GM12892 (cell line): ENCODE measurements around the gene ATP9A.
"Not testable (repeated sequence)": the region's sequence is repeated elsewhere in the genome, so short reads cannot be mapped to it uniquely, and the experiment has no call there.

Source experiments
- POLR2A ChIP-seq: IDR thresholded peaks from 2 replicates; pipeline ENCODE4 v1.6.1; 2011; ENCODE audit warnings: low read depth, low read length, control low read depth
- POLR2AphosphoS5 ChIP-seq: IDR thresholded peaks from 2 replicates; pipeline ENCODE4 v1.6.1; 2011; ENCODE audit warnings: low read depth, low read length, control low read depth
- TAF1 ChIP-seq: IDR thresholded peaks from 2 replicates; pipeline ENCODE4 v1.6.1; 2011; ENCODE audit warnings: low read depth, mild to moderate bottlenecking, control low read depth, low read length, borderline replicate concordance

DNA sequence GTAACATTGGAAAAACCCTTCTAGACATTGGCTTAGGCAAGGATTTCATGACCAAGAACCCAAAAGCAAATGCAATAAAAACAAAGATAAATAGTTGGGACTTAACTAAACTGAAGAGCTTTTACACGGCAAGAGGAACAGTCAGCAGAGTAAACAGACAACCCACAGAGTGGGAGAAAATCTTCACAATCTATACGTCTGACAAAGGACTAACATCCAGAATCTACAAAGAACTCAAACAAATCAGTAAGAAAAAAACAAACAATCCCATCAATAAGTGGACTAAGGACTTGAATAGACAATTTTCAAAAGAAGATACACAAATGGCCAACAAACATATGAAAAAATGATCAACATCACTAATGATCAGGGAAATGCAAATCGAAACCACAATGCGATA is 45.9 kb downstream of the ATP9A start:
- TF ChIP-seq POLR2AphosphoS5, POLR2A, TAF1: not testable (repeated sequence)
